ENCODE data around the gene LCN15.
"Not testable (repeated sequence)": the region's sequence is repeated elsewhere in the genome, so short reads cannot be mapped to it uniquely, and the experiment has no call there.

LCN15 gene

GRCh38 chr9:136792321-136793085 is 28.2 kb upstream of the LCN15 start:
- peak overlapping the region; percentile 100 for H3K4me2 ChIP-seq (ENCODE audit: low read length)
- peak overlapping the region; percentile 92 for H3K9ac ChIP-seq (ENCODE audit: low read depth, low read length)
- H3K4me3 ChIP-seq (ENCODE audit: low read length) = peak overlapping the region; percentile 99
- H3K4me1 ChIP-seq (ENCODE audit: control insufficient read depth, insufficient read depth, low read length) = peaks cover 12% of the 10 kb centered on the region
- peaks cover 12% of the 10 kb centered on the region for H3K27me3 ChIP-seq (ENCODE audit: control insufficient read depth, insufficient read depth, low read length)
- no peaks in the 10 kb centered on the region for H3K9me3 ChIP-seq (replicated peaks; ENCODE audit: low read length)
- no peaks in the 10 kb centered on the region for H3K36me3 ChIP-seq (ENCODE audit: insufficient read depth, low read length)

GRCh38 chr9:136791516-136792276 is 27.4 kb upstream of the LCN15 start:
- Histone ChIP-seq H3K4me2 (ENCODE audit: low read length) (peak overlapping the region; percentile 100), H3K36me3 (ENCODE audit: insufficient read depth, low read length) (no peaks in the 10 kb centered on the region), H3K4me3 (ENCODE audit: low read length) (peak overlapping the region; percentile 99), H3K9ac (ENCODE audit: low read depth, low read length) (peak overlapping the region; percentile 92), H3K27me3 (ENCODE audit: control insufficient read depth, insufficient read depth, low read length) (peaks cover 11% of the 10 kb centered on the region), H3K4me1 (ENCODE audit: control insufficient read depth, insufficient read depth, low read length) (peaks cover 12% of the 10 kb centered on the region), H3K9me3 (replicated peaks; ENCODE audit: low read length) (no peaks in the 10 kb centered on the region)

- Histone ChIP-seq H3K4me2 (ENCODE audit: low read length) (peak within 1 kb of the TSS; percentile 100), H3K9me3 (replicated peaks; ENCODE audit: low read length) (no peaks in the 10 kb centered on the region), H3K4me1 (ENCODE audit: control insufficient read depth, insufficient read depth, low read length) (peaks cover 12% of the 10 kb centered on the region), H3K27me3 (ENCODE audit: control insufficient read depth, insufficient read depth, low read length) (peaks cover 8% of the 10 kb centered on the region), H3K4me3 (ENCODE audit: low read length) (peak within 1 kb of the TSS; percentile 99), H3K36me3 (ENCODE audit: insufficient read depth, low read length) (no peaks in the 10 kb centered on the region), H3K9ac (ENCODE audit: low read depth, low read length) (peak within 1 kb of the TSS; percentile 92)
These were observed 26.6 kb upstream of the LCN15 start, which contains the start of gene TMEM141 for GRCh38 chr9:136790640-136791515. Gene TMEM141, plus strand, starts transcription at chr9:136791344. Its CDS starts 27 bp downstream, at chr9:136791371.

GRCh38 chr9:136789523-136789937 is 25.2 kb upstream of the LCN15 start:
- H3K4me2 ChIP-seq (ENCODE audit: low read length) = no peak overlapping the region
- no peaks in the 10 kb centered on the region for H3K36me3 ChIP-seq (ENCODE audit: insufficient read depth, low read length)
- peaks cover 12% of the 10 kb centered on the region for H3K4me1 ChIP-seq (ENCODE audit: control insufficient read depth, insufficient read depth, low read length)
- H3K9ac ChIP-seq (ENCODE audit: low read depth, low read length) = no peak overlapping the region
- no peaks in the 10 kb centered on the region for H3K9me3 ChIP-seq (replicated peaks; ENCODE audit: low read length)
- H3K27me3 ChIP-seq (ENCODE audit: control insufficient read depth, insufficient read depth, low read length) = peaks cover 8% of the 10 kb centered on the region
- H3K4me3 ChIP-seq (ENCODE audit: low read length) = no peak overlapping the region

- H3K9me3 ChIP-seq (replicated peaks; ENCODE audit: low read length); H3K4me3 ChIP-seq (ENCODE audit: low read length); H3K27me3 ChIP-seq (ENCODE audit: control insufficient read depth, insufficient read depth, low read length); H3K4me2 ChIP-seq (ENCODE audit: low read length); H3K36me3 ChIP-seq (ENCODE audit: insufficient read depth, low read length); H3K9ac ChIP-seq (ENCODE audit: low read depth, low read length): not testable (repeated sequence)
- peaks cover 12% of the 10 kb centered on the region for H3K4me1 ChIP-seq (ENCODE audit: control insufficient read depth, insufficient read depth, low read length)
These were observed 24.6 kb upstream of the LCN15 start for GRCh38 chr9:136788644-136789522.

GRCh38 chr9:136787690-136788400 is 23.5 kb upstream of the LCN15 start:
- peaks cover 12% of the 10 kb centered on the region for H3K4me1 ChIP-seq (ENCODE audit: control insufficient read depth, insufficient read depth, low read length)
- H3K4me2 ChIP-seq (ENCODE audit: low read length) = peak overlapping the region; percentile 28
- no peak overlapping the region for H3K9ac ChIP-seq (ENCODE audit: low read depth, low read length)
- peaks cover 8% of the 10 kb centered on the region for H3K27me3 ChIP-seq (ENCODE audit: control insufficient read depth, insufficient read depth, low read length)
- no peaks in the 10 kb centered on the region for H3K9me3 ChIP-seq (replicated peaks; ENCODE audit: low read length)
- H3K4me3 ChIP-seq (ENCODE audit: low read length) = no peak overlapping the region
- H3K36me3 ChIP-seq (ENCODE audit: insufficient read depth, low read length) = no peaks in the 10 kb centered on the region

GRCh38 chr9:136786983-136787382 is 22.7 kb upstream of the LCN15 start:
- not testable (repeated sequence) for H3K9me3 ChIP-seq (replicated peaks; ENCODE audit: low read length); H3K36me3 ChIP-seq (ENCODE audit: insufficient read depth, low read length); H3K4me3 ChIP-seq (ENCODE audit: low read length); H3K4me1 ChIP-seq (ENCODE audit: control insufficient read depth, insufficient read depth, low read length); H3K9ac ChIP-seq (ENCODE audit: low read depth, low read length); H3K4me2 ChIP-seq (ENCODE audit: low read length)
- H3K27me3 ChIP-seq (ENCODE audit: control insufficient read depth, insufficient read depth, low read length) = peaks cover 11% of the 10 kb centered on the region

- no peaks in the 10 kb centered on the region for H3K36me3 ChIP-seq (ENCODE audit: insufficient read depth, low read length)
- no peaks in the 10 kb centered on the region for H3K9me3 ChIP-seq (replicated peaks; ENCODE audit: low read length)
- peaks cover 7% of the 10 kb centered on the region for H3K4me1 ChIP-seq (ENCODE audit: control insufficient read depth, insufficient read depth, low read length)
- H3K4me3 ChIP-seq (ENCODE audit: low read length) = no peak overlapping the region
- H3K4me2 ChIP-seq (ENCODE audit: low read length) = no peak overlapping the region
- peaks cover 11% of the 10 kb centered on the region for H3K27me3 ChIP-seq (ENCODE audit: control insufficient read depth, insufficient read depth, low read length)
- no peak overlapping the region for H3K9ac ChIP-seq (ENCODE audit: low read depth, low read length)
These were observed 22.1 kb upstream of the LCN15 start for GRCh38 chr9:136786451-136786850.

GRCh38 chr9:136785565-136786355 is 21.4 kb upstream of the LCN15 start:
- H3K4me2 ChIP-seq (ENCODE audit: low read length); H3K4me3 ChIP-seq (ENCODE audit: low read length); H3K9me3 ChIP-seq (replicated peaks; ENCODE audit: low read length); H3K36me3 ChIP-seq (ENCODE audit: insufficient read depth, low read length); H3K4me1 ChIP-seq (ENCODE audit: control insufficient read depth, insufficient read depth, low read length); H3K9ac ChIP-seq (ENCODE audit: low read depth, low read length): not testable (repeated sequence)
- H3K27me3 ChIP-seq (ENCODE audit: control insufficient read depth, insufficient read depth, low read length) = peaks cover 16% of the 10 kb centered on the region

- Histone ChIP-seq H3K4me1 (ENCODE audit: control insufficient read depth, insufficient read depth, low read length) (peaks cover under 1% of the 10 kb centered on the region), H3K9me3 (replicated peaks; ENCODE audit: low read length) (no peaks in the 10 kb centered on the region), H3K4me2 (ENCODE audit: low read length) (no peak overlapping the region), H3K36me3 (ENCODE audit: insufficient read depth, low read length) (no peaks in the 10 kb centered on the region), H3K9ac (ENCODE audit: low read depth, low read length) (no peak overlapping the region), H3K4me3 (ENCODE audit: low read length) (no peak overlapping the region), H3K27me3 (ENCODE audit: control insufficient read depth, insufficient read depth, low read length) (peaks cover 23% of the 10 kb centered on the region)
These were observed 20.7 kb upstream of the LCN15 start for GRCh38 chr9:136784997-136785361.
